Measurements from ENCODE around the gene AMMECR1.
"Not testable (repeated sequence)": the region's sequence is repeated elsewhere in the genome, so short reads cannot be mapped to it uniquely, and the experiment has no call there.

Gene AMMECR1

GRCh38 chrX:110251526-110251925, 66.4 kb downstream of the AMMECR1 start:
- no peak for DNase-seq

- DNase-seq = no peak
These were observed 67.0 kb downstream of the AMMECR1 start for GRCh38 chrX:110250847-110251246.

- DNase-seq = no peak
These were observed 69.3 kb downstream of the AMMECR1 start for GRCh38 chrX:110248578-110248977.

- DNase-seq = no peak
These were observed 72.9 kb downstream of the AMMECR1 start for GRCh38 chrX:110245011-110245410.

- no peak for DNase-seq
These were observed 75.5 kb downstream of the AMMECR1 start for GRCh38 chrX:110242371-110242770.

- no peak for DNase-seq
These were observed 76.1 kb downstream of the AMMECR1 start for GRCh38 chrX:110241816-110242215.

- DNase-seq = not testable (repeated sequence)
These were observed 79.6 kb downstream of the AMMECR1 start for GRCh38 chrX:110238259-110238658.

- DNase-seq = not testable (repeated sequence)
These were observed 86.4 kb downstream of the AMMECR1 start for GRCh38 chrX:110231485-110231884.

GRCh38 chrX:110229497-110230111, 88.3 kb downstream of the AMMECR1 start:
- not testable (repeated sequence) for DNase-seq

GRCh38 chrX:110228453-110228852, 89.4 kb downstream of the AMMECR1 start:
- no peak for DNase-seq

GRCh38 chrX:110226931-110227330, 91.0 kb downstream of the AMMECR1 start:
- no peak for DNase-seq

- DNase-seq = no peak
These were observed 92.8 kb downstream of the AMMECR1 start for GRCh38 chrX:110224926-110225617.

- DNase-seq = no peak
These were observed 95.2 kb downstream of the AMMECR1 start for GRCh38 chrX:110222497-110223257.

- no peak for DNase-seq
These were observed 98.0 kb downstream of the AMMECR1 start for GRCh38 chrX:110219920-110220319.

GRCh38 chrX:110218591-110218990, 99.3 kb downstream of the AMMECR1 start:
- no peak for DNase-seq

- no peak for DNase-seq
These were observed 101.9 kb downstream of the AMMECR1 start for GRCh38 chrX:110216027-110216426.

- DNase-seq = no peak
These were observed 102.5 kb downstream of the AMMECR1 start for GRCh38 chrX:110215411-110215810.

- no peak for DNase-seq
These were observed 103.2 kb downstream of the AMMECR1 start for GRCh38 chrX:110214684-110215083.

- no peak for DNase-seq
These were observed 104.7 kb downstream of the AMMECR1 start for GRCh38 chrX:110213183-110213582.

- no peak for DNase-seq
These were observed 105.6 kb downstream of the AMMECR1 start for GRCh38 chrX:110212299-110212698.

- no peak for DNase-seq
These were observed 106.5 kb downstream of the AMMECR1 start for GRCh38 chrX:110211340-110211739.

- no peak for DNase-seq
These were observed 107.3 kb downstream of the AMMECR1 start for GRCh38 chrX:110210417-110211139.

- DNase-seq = no peak
These were observed 109.8 kb downstream of the AMMECR1 start for GRCh38 chrX:110208092-110208491.

Measured in KG1 (cell line).